ELF-1 (cell line): Measurements from ENCODE around the gene PRRT2.
"Not testable (repeated sequence)": the region's sequence is repeated elsewhere in the genome, so short reads cannot be mapped to it uniquely, and the experiment has no call there.

Experiments used
- DNase-seq: peaks from one replicate; pipeline ENCODE4 v3.0.0-alpha.2; 2016; ENCODE audit warnings: low read depth, low spot score

PRRT2 gene

GRCh38 chr16:29790949-29791844 is 20.8 kb upstream of the PRRT2 start:
- DNase-seq = peak; percentile 41

DNA sequence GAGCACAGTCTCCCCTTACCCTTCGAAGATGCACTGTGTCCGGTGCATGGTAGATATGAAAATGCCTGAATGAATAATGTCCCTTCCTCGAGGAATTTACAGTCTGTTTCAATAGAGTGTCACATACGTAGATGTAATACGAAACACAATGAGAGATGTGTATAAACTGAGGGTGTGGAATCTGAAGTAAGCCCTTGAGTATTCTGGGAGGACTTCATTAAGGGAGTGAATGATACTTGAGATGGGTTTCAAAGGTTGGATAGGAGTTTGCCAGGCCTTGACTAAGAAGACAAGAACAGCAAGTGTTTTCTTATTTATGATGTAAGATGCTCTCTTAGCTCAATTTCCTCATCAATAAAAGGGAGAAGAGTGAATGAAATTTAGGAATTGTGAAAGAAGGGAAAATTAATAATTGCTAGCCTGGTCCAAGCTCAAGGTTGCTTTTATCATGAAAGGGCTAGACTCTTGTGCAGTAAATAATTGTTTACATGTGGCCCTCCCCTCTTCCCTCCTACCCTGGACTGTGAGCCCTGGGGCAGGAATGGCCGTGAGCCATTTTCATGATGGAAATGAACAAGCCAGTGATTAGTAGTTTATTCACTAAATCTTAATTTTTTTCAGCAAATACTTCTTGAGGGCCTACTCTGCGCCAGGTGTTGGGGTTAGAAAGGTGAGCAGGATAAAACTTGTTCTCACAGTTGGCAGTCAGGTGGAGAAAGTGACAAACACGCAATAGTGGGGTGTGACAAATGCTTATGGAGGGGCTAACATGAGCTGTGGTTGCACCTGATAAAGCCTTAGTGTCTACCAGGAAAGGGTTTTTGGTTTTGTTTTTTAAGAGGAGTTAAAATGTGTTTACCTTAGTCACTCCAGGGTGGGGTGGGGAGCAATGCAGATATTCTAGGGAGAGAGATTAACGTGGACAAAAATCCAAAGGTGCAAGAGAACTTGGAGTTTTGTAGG is 19.9 kb upstream of the PRRT2 start:
- DNase-seq = no peak

DNA sequence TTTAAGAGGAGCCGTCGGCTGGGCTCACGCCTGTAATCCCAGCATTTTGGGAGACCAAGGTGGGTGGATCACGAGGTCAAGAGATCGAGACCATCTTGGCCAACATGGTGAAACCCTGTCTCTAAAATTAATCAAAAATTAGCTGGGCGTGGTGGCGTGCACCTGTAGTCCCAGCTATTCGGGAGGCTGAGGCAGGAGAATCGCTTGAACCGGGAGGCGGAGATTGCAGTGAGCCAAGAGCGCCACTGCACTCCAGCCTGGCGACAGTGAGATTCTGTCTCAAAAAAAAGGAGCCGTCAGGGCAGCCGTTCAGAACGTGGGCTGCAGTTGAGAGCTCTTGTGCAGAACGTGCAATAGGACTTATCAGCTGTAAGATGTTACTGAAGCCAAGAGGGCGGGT is 18.8 kb upstream of the PRRT2 start:
- not testable (repeated sequence) for DNase-seq

- DNase-seq = no peak
Observed at GRCh38 chr16:29794231-29794710, 17.7 kb upstream of the PRRT2 start.

- DNase-seq = no peak
Observed at GRCh38 chr16:29802416-29802935, 9.5 kb upstream of the PRRT2 start.

GRCh38 chr16:29804020-29804419 is 8.0 kb upstream of the PRRT2 start:
- no peak for DNase-seq

GRCh38 chr16:29804455-29805231 is 7.3 kb upstream of the PRRT2 start:
- DNase-seq = no peak

DNA sequence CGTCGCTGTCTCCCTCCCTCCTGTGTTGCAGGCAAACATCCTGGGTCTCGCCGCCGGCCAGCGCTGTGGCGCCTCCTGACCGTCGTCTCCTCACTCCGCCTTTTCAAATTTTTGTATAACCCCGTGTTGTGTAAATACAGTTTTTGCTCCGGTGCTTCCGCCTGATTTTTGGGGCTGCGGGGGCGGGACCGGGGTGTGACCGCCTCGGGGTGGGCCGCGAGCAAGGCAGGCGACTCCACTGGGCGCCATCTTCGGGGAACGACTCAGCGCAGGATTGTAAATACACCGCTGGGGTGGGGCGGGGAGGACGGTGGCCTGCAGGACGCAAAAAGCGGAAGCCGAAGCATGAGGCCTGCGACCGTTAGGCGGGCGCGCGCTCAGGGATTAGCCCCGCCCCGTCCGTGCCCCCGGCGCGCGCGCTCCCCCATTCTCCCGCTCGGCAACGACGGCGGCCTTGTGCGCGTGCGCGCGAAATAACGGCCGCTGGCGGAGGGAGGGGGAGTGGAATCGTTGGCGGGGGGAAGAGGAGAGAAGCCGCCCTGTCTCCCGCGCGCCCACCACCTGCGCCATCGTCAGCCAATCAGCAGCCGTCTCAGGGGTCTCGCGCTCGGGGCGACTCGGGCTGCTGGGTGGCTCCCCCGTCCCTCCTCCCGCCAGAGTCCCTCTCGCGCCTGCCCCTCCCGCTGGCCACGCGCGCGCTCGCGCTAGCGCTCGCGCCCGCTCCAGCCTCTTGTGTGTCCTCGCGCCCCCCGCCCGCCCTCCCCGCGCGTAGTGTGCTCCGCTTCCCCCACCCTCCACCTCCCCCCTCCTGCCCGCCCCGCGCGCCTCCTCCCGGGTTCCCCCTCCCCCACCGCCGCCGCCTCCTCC is 6.5 kb upstream of the PRRT2 start:
- DNase-seq = peak; percentile 99

DNA sequence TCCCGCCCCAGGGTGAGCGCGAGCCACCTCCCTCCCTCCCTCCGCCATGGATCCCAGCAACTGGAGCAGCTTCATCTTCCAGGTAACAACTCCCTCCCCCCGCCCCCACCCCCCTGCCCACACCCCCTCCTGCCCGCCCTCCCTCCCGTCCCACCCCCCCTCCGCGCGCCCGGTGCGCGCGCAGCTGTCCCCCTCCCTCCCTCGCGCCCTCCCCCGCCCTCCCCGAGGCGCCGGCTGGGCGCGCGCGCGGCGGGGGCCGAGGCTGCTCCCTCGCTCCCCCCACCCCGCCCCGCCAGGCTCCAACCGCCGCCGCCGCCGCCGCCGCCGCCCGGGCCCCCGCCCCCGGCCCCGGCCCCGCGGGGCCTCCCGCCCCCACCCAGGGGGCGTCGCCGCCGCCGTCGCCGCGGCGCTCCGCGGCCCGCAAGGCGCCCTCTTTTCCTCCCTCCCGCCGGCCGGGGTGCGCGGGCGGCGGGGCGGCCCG is 5.9 kb upstream of the PRRT2 start, which contains the start of gene MAZ:
Gene MAZ (plus strand): TSS at position 431 of the 481 bp plus-strand sequence. CDS start 173 bp downstream, outside the sequence.
- DNase-seq = no peak

GRCh38 chr16:29806641-29807425 is 5.2 kb upstream of the PRRT2 start:
- peak; percentile 72 for DNase-seq

- DNase-seq = peak; percentile 85
Observed at GRCh38 chr16:29807426-29808218, 4.4 kb upstream of the PRRT2 start.

DNA sequence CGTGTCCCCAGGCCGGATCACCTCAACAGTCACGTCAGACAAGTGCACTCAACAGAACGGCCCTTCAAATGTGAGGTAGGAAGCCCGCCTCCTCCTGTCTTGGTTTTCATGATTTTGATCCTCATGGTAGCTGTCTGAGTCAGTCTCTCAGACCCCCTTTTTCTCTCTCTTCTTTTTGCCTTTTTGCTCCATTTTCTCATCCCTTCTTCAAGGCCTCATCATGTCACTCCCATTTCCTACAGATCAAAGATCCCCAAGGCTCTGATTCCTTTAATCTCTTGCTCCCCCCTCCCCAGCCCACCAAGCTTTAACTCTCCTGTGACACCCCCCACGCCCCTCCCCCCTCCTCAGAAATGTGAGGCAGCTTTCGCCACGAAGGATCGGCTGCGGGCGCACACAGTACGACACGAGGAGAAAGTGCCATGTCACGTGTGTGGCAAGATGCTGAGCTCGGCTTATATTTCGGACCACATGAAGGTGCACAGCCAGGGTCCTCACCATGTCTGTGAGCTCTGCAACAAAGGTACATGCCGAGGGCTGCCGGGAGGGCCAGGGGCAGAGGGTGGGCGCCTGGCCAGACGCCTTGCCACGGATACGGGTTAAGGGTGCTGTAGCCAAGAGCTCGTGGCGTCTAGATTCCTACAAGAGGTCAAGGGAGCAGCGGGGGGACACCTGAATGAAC is 3.6 kb upstream of the PRRT2 start:
- DNase-seq = no peak

DNA sequence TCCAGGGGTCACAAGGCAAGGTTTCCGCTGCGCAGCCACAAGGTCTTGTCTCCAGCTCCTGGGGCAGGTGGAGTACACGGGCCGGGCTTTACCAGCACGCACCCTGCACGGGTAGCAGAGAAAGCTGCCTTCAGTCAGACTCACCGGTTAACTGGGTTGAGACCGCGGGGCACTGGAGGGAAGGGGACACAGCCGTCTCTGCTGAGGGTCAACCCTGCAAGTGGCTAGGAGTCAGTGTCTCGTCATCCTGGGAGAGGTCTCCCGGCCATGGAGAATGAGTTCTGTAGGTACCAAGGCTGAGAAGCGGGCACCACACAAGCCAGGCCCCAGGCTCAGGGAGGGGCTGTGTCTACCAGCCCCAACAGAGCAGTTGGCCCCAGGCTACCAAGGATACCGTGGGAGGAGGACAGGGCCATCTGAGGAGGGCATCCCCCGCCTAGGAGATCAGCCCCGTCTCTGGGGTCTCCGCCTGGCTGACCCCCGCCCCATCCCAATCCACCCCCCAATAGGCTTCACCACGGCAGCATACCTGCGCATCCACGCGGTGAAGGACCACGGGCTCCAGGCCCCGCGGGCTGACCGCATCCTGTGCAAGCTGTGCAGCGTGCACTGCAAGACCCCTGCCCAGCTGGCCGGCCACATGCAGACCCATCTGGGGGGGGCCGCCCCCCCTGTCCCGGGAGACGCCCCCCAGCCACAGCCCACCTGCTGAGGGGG is 2.8 kb upstream of the PRRT2 start:
- DNase-seq = peak; percentile 32

- DNase-seq = peak; percentile 66
Observed at GRCh38 chr16:29809850-29810698, 1.9 kb upstream of the PRRT2 start.

DNA sequence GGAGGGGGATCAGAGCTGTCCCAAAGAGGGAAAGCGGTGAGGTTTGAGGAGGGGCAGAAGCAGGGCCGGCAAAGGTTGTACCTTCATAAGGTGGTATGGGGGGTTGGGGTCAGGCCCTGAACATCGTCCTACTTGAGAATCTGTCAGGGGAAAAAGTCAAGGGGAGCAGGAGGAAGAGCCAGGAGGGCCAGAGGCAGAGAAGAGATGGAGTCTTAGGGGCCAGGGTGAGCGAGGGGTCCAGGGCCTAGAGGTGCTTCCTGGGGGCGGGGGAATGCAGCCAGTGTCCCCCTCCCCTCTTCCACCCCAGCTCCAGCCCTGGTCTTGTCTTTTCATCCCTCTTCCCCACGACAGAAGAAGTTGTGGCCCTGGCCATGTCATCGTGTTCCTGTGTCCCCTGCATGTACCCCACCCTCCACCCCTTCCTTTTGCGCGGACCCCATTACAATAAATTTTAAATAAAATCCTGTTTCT is 1.3 kb upstream of the PRRT2 start:
- no peak for DNase-seq
